AG04449 (cell line): ENCODE results near the gene NDUFA3.

Experiments used
- CTCF ChIA-PET: fragments of 350-600 bp; formaldehyde crosslinking; extraction: SDS; loops from one replicate; lab custom pipeline; 2021; ENCODE audit warnings: antibody characterized with exemption; lab: Yijun Ruan, JAX
- POLR2A ChIA-PET: fragments of 400-600, 350-600 bp; formaldehyde crosslinking; extraction: SDS; loops from one replicate; lab custom pipeline; 2020; ENCODE audit warnings: antibody characterized with exemption, inconsistent platforms; lab: Yijun Ruan, JAX
- DNase-seq: peaks from one replicate; pipeline ENCODE4 v3.0.0-alpha.2; 2010; ENCODE audit warnings: low read depth, low spot score
- H3K4me3 ChIP-seq: 2 replicates; pipeline ENCODE4 v1.5.1; 2011; ENCODE audit warnings: low read depth, mild to moderate bottlenecking, control low read depth, low read length
- CTCF ChIP-seq: IDR thresholded peaks from one replicate; pipeline ENCODE4 v1.5.1; 2011; ENCODE audit warnings: mild to moderate bottlenecking, moderate library complexity, low read length, control low read depth, inconsistent platforms; ENCODE audit not compliant: insufficient read depth; ENCODE audit errors: missing control alignments

The NDUFA3 gene

DNA sequence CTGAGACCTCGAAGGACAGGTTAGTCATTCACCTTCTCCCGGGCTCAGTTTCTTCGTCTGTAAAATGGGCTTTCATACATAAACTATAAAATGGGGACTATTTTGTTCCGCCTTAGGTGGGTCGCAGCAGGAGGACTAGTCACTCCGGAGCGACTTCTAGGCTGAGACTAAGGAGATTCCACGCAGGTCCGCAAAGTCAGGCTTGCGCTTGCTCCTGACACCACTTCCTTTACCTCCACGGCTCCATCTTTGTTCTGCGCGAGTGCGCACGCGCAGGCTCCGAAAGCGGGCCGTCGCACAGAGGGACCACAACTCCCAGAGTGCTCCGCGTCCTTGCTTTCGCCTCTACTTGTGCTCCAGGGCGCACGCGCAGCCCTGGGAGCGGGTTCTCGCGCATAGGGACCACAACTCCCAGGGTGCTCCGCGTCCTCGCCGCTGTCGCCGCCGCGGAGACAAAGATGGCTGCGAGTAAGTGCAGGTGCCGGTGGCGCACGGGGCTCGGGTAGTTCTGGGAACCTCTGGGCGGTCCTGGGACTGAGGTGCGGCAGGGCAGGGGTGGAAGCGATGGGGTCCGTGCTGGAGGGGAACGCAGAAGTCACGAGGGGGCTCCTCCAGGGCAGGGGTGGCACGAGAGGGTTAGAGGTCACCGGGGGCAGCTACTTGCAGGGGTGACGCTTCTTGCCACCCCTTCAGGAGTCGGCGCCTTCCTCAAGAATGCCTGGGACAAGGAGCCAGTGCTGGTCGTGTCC is at the start of gene NDUFA3:
Gene NDUFA3, plus strand, starts transcription at position 435 of the 749 bp plus-strand sequence. Its CDS starts 24 bp downstream, at position 459.
- CTCF ChIA-PET = interaction anchor here (0.6 to 1.1 kb wide), 2 partner anchors 79 to 115 kb away, joined by 3 read pairs; no protein-coding TSS in a partner anchor
- peak; percentile 80 for DNase-seq

DNA sequence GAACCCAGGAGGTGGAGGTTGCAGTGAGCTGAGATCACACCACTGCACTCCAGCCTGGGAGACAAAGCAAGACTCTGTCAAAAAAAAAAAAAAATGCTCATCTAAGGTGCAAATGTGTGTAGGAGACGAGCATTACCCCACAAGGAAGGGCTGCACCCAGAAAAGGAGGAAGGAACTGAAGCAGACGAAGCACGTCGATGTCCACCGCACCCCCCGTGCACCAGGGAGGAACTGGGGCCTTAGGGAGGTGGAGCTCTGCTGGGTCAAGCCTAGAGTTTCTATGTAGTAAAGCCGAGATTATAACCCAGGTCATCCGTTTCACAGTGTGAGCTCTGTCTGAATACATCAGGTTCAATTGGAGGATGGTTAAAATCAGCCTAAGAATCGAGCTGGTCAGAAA is 40.0 kb upstream of the NDUFA3 start:
- no peak overlapping the region for H3K4me3 ChIP-seq
- CTCF ChIA-PET = no interaction called here
- TF ChIP-seq CTCF = no peak
- POLR2A ChIA-PET = no interaction called here
- no peak for DNase-seq

More for the DNA sequence above, at the start of gene NDUFA3:
- peak within 1 kb of the TSS; percentile 91 for H3K4me3 ChIP-seq
- TF ChIP-seq CTCF = no peak
- POLR2A ChIA-PET = interaction anchor here (0.6 to 1.3 kb wide), 2 partner anchors 12 to 13 kb away, joined by 5 to 8 read pairs; partner anchors contain the start of genes PRPF31 and TFPT

DNA sequence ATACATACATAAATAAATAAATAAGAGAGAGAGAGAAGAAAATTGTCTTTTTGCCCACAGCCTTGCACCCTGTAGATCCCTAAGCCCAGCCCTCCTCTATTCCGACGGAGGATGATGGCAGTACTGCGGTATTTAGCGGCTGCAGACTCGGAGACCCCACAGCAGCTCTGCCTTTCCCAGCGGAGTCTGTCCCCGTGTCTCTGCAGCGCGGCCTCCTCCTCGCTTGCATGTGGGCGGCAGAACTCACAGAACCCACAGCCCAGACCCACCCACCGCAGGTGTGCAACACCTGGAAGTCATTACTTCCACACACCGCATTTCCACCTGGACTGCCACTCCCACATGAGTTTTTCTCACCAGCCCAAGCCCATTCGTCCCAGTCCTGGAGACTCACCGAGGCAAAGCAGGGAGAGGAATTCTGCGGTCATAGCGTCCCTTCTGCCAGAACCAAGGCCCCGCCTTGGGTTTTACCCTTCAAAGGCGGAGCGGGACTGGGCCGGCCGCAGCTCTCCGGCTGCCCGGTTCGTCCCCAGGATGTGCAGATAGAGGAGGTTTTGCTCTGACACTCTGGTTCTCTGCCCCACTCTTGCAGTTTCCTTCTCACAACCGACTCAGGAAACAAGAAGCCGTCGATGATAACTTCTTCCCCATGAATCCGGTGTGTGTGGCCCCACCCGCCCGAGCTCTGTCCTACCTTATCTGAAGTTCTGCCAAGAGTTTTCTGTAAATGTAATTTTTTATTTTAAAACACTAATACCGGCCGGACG is 39.1 kb upstream of the NDUFA3 start, which contains the start of gene VSTM1:
Gene VSTM1, minus strand, starts transcription at position 548 of the 767 bp plus-strand sequence. Its CDS starts 120 bp downstream, at position 428.
- CTCF ChIA-PET = no interaction called here
- POLR2A ChIA-PET = no interaction called here
- TF ChIP-seq CTCF = no peak
- no peak within 1 kb of the TSS for H3K4me3 ChIP-seq
- no peak for DNase-seq

GRCh38 chr19:54069470-54069869 is 33.2 kb upstream of the NDUFA3 start:
- TF ChIP-seq CTCF = no peak
- CTCF ChIA-PET = no interaction called here
- no peak overlapping the region for H3K4me3 ChIP-seq
- POLR2A ChIA-PET = no interaction called here
- no peak for DNase-seq

DNA sequence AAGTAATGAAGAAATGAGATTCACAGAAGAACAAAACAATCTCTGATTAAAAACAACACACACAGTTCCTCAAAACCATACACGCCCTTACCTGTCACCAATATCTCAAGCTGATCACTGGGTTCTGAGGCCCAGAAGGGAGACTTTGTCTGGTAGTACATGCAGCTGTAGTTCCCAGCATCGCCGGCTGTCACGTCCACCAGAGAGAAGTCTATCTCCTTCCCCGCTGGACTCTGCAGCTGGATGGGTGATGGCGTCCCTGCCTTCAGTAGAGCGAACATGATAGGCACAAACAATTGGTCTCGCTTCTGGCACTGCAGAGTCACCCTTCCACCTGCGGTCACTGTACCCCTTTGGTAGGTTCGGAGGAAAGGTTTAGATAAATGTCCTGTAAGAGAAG is 28.8 kb upstream of the NDUFA3 start:
- POLR2A ChIA-PET = no interaction called here
- no peak for DNase-seq
- H3K4me3 ChIP-seq = no peak overlapping the region
- CTCF ChIA-PET = no interaction called here
- no peak for TF ChIP-seq CTCF

DNA sequence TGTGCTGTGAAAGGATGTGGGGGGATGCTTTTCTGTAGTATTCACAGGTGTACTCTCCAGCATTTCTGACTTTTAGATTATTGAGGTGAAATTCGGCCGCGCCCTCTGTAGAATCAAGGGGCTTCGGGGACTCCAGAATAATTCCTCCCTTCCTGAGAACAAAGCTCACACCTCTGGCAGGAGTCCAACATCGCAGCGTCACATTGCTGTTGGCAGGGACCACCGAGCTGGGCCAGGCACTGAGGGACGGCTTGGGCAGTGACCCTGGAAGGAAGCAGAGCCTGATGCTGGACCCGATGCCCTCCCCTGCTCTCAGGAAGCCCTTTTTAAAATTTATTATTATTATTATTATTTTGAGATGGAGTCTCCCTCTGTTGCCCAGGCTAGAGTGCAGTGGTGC is 27.8 kb upstream of the NDUFA3 start:
- ChIA-PET POLR2A (no interaction called here), CTCF (no interaction called here)
- TF ChIP-seq CTCF = no peak
- DNase-seq = no peak
- no peak overlapping the region for H3K4me3 ChIP-seq
